HUES48 (cell line): ENCODE results near the gene SERTM1.

Source experiments
- H3K27ac ChIP-seq: one replicate; pipeline ENCODE4 v1.7.0; 2013; ENCODE audit warnings: low read depth, low read length, inconsistent platforms
- H3K27me3 ChIP-seq: 2 replicates; pipeline ENCODE4 v1.6.1; 2013; ENCODE audit warnings: mild to moderate bottlenecking, low read length; ENCODE audit not compliant: control insufficient read depth, insufficient read depth
- H3K36me3 ChIP-seq: 2 replicates; pipeline ENCODE4 v1.6.1; 2013; ENCODE audit warnings: low read length; ENCODE audit not compliant: control insufficient read depth, insufficient read depth
- H3K4me1 ChIP-seq: 2 replicates; pipeline ENCODE4 v1.6.1; 2013; ENCODE audit warnings: mild to moderate bottlenecking, low read length; ENCODE audit not compliant: control insufficient read depth, insufficient read depth
- H3K4me3 ChIP-seq: 2 replicates; pipeline ENCODE4 v1.5.1; 2013; ENCODE audit warnings: mild to moderate bottlenecking, low read depth, low read length
- H3K9ac ChIP-seq: 2 replicates; pipeline ENCODE4 v1.6.1; 2013; ENCODE audit warnings: mild to moderate bottlenecking, low read depth, low read length, moderate library complexity
- H3K9me3 ChIP-seq: 2 replicates; pipeline ENCODE4 v1.6.1; 2013; ENCODE audit warnings: low read length; ENCODE audit not compliant: control insufficient read depth, insufficient read depth

The SERTM1 gene

DNA sequence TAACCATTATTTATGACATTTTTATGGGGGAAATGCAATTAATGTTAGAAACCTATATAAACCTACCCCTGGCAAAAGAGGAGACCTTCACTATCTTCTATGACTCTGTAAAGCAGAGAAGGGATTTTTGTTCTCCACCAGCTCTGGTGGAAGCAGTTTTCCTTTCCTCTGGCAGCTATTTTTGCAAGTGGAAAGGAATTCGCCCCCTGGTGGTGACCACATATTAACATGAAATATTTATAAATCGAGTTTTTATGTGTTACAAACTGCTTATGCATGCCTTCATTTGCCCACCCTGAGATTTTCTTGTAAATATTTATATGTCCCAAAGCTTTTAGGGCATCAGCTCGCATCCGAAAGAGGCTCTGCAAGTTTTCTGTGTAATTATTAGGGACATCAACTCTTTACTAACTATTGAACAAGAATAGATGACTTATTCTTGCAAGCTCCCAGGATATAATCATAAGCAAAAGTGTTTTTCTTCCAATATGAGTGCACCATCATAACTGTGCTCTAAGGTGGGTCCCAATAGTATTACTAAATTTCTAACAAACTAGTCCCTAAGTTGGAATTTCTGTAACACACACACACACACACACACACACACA, 62.4 kb downstream of the SERTM1 start:
- Histone ChIP-seq H3K9ac (no peak overlapping the region), H3K27me3 (no peaks in the 10 kb centered on the region), H3K36me3 (no peaks in the 10 kb centered on the region), H3K4me3 (no peak overlapping the region), H3K9me3 (no peaks in the 10 kb centered on the region), H3K27ac (no peak overlapping the region), H3K4me1 (no peaks in the 10 kb centered on the region)

DNA sequence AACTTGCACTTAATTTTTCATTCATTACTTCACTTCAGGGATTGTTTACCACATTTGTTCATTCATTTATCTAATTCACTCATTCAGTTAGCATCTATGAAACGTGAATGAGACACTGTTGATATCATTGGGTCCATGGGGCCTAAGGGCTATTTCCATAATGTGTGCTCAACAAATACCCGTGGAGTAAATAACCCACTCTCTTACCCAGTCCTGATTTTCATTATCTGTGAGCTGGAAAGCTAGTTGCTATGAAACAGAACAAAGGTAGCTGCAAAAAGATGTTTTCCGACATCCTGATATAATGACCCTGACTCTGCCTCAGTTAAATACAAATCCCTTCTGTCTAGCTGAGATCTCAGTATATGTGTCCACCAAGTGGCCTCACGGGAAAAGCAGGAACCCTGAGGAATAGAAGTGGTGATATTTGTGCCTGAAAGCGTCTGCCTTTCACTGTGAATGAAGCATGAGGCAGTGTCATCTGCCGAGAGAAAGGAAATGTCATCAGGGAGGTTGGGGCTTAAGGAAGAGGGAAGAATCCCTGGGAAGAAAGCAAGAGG, 63.8 kb downstream of the SERTM1 start:
- H3K4me1 ChIP-seq: no peaks in the 10 kb centered on the region
- no peak overlapping the region for H3K9ac ChIP-seq
- no peak overlapping the region for H3K27ac ChIP-seq
- H3K36me3 ChIP-seq: no peaks in the 10 kb centered on the region
- H3K4me3 ChIP-seq: no peak overlapping the region
- H3K9me3 ChIP-seq: no peaks in the 10 kb centered on the region
- H3K27me3 ChIP-seq: no peaks in the 10 kb centered on the region

DNA sequence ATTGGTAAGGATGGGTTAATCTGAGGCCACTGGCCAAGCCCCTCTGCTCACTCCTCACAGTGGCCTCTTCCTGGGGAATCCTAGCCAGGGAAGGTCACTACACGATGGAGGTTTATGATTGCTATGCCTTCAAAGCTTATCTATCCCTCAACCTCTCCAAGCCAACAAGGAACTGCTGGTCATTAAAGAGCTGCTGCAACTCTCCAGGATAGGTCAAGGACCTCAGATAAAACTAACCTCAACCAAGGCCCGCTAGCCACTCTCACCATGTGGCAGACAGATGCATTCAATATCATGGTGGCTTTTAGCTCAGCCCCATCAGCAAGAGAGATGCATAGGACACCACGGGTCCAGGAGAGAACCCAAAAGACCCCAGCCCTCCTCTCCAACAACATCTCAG, 71.6 kb downstream of the SERTM1 start:
- Histone ChIP-seq H3K9ac (no peak overlapping the region), H3K27ac (no peak overlapping the region), H3K9me3 (no peaks in the 10 kb centered on the region), H3K36me3 (no peaks in the 10 kb centered on the region), H3K4me3 (no peak overlapping the region), H3K27me3 (no peaks in the 10 kb centered on the region), H3K4me1 (peaks cover 9% of the 10 kb centered on the region)

DNA sequence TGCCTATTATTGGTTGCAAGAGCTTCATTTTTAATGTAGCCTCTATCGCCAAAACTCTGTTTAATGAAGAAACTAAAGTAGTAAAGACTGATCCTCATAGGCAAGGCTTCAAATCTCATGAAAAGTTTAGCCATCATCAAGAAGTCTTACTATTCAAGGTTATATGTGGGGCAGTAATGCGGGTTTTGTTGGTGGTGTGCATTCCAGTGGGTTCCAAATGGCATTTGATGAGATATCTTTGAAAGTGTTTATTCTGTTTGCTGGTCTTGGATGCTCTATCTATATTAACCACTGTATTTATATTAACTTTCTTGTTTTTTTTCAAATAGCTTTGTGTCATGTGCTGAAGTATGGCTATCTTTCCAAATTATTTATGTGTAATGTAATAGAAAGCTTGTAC, 72.2 kb downstream of the SERTM1 start:
- peaks cover 9% of the 10 kb centered on the region for H3K4me1 ChIP-seq
- no peak overlapping the region for H3K9ac ChIP-seq
- H3K9me3 ChIP-seq: no peaks in the 10 kb centered on the region
- H3K36me3 ChIP-seq: no peaks in the 10 kb centered on the region
- H3K4me3 ChIP-seq: no peak overlapping the region
- H3K27ac ChIP-seq: no peak overlapping the region
- no peaks in the 10 kb centered on the region for H3K27me3 ChIP-seq
